ENCODE data around the gene LRRC17.

The LRRC17 gene

GRCh38 chr7:102978284-102978683 is 65.5 kb downstream of the LRRC17 start:
- H3K4me3 ChIP-seq (ENCODE audit: low read depth, low read length): no peak overlapping the region
- no peak for TF ChIP-seq CTCF (IDR thresholded peaks at IDR 0.05; ENCODE audit: borderline replicate concordance, insufficient read depth, low read depth, low read length)

- no peak overlapping the region for H3K4me3 ChIP-seq (ENCODE audit: low read depth, low read length)
- no peak for TF ChIP-seq CTCF (IDR thresholded peaks at IDR 0.05; ENCODE audit: borderline replicate concordance, insufficient read depth, low read depth, low read length)
Measured at GRCh38 chr7:102979670-102980069, 66.9 kb downstream of the LRRC17 start.

- no peak for TF ChIP-seq CTCF (IDR thresholded peaks at IDR 0.05; ENCODE audit: borderline replicate concordance, insufficient read depth, low read depth, low read length)
- no peak overlapping the region for H3K4me3 ChIP-seq (ENCODE audit: low read depth, low read length)
Measured at GRCh38 chr7:102981451-102981850, 68.7 kb downstream of the LRRC17 start.

GRCh38 chr7:102982235-102982634 is 69.4 kb downstream of the LRRC17 start:
- H3K4me3 ChIP-seq (ENCODE audit: low read depth, low read length): no peak overlapping the region
- TF ChIP-seq CTCF (IDR thresholded peaks at IDR 0.05; ENCODE audit: borderline replicate concordance, insufficient read depth, low read depth, low read length): no peak

DNA sequence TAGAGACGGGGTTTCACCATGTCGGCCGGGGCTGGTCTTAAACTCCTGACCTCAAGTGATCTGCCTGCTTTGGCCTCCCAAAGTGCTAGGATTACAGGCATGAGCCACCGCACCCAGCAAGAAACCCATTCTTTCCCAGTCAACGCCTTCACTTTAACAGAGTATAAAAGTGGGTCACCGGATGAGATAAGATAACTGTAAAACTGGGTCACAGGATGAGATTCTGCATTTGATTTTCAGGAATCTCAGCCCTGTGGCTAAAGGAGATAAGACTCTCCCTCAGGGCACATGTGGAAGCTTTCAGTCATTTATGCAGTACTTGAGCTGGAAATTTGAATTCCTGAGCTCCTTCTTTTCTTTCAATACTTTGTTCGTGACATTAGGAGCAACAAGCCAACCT is 70.8 kb downstream of the LRRC17 start:
- no peak for TF ChIP-seq CTCF (IDR thresholded peaks at IDR 0.05; ENCODE audit: borderline replicate concordance, insufficient read depth, low read depth, low read length)
- H3K4me3 ChIP-seq (ENCODE audit: low read depth, low read length): no peak overlapping the region

- no peak overlapping the region for H3K4me3 ChIP-seq (ENCODE audit: low read depth, low read length)
- TF ChIP-seq CTCF (IDR thresholded peaks at IDR 0.05; ENCODE audit: borderline replicate concordance, insufficient read depth, low read depth, low read length): no peak
Measured at GRCh38 chr7:102985176-102985783, 72.5 kb downstream of the LRRC17 start.

- H3K4me3 ChIP-seq (ENCODE audit: low read depth, low read length): no peak overlapping the region
- TF ChIP-seq CTCF (IDR thresholded peaks at IDR 0.05; ENCODE audit: borderline replicate concordance, insufficient read depth, low read depth, low read length): no peak
Measured at GRCh38 chr7:102988088-102988487, 75.3 kb downstream of the LRRC17 start.
